IMR-90 (cell line): Measurements from ENCODE around the gene MFSD2B.

ENCODE experiments used
- BHLHE40 ChIP-seq: fragments of 150-350 bp; IDR thresholded peaks from 2 replicates; pipeline ENCODE4 v1.6.1; 2016; ENCODE audit warnings: mild to moderate bottlenecking, low read depth, low read length
- CHD1 ChIP-seq: IDR thresholded peaks from 2 replicates; pipeline ENCODE4 v1.6.1; 2012; ENCODE audit warnings: low read depth, low read length, improper control_type of control experiment
- CTCF ChIP-seq: conservative IDR thresholded peaks from 2 replicates; pipeline ENCODE4 v1.5.1; 2012; ENCODE audit warnings: mild to moderate bottlenecking, low read depth, low read length, improper control_type of control experiment
- FOS ChIP-seq: fragments of 150-350 bp; IDR thresholded peaks from 2 replicates; pipeline ENCODE4 v1.6.1; 2016; ENCODE audit warnings: low read depth, low read length
- MAFK ChIP-seq: IDR thresholded peaks from 2 replicates; pipeline ENCODE4 v1.6.1; 2012; ENCODE audit warnings: low read depth, low read length, improper control_type of control experiment
- MAZ ChIP-seq: IDR thresholded peaks from 2 replicates; pipeline ENCODE4 v1.6.1; 2012; ENCODE audit warnings: low read depth, mild to moderate bottlenecking, low read length, improper control_type of control experiment, moderate library complexity, borderline replicate concordance
- MXI1 ChIP-seq: IDR thresholded peaks from 2 replicates; pipeline ENCODE4 v1.6.1; 2012; ENCODE audit warnings: low read depth, mild to moderate bottlenecking, low read length, moderate library complexity, borderline replicate concordance
- NFE2L2 ChIP-seq: fragments of 150-350 bp; IDR thresholded peaks from 2 replicates; pipeline ENCODE4 v1.6.1; 2016; ENCODE audit warnings: low read depth, mild to moderate bottlenecking, low read length
- POLR2A ChIP-seq: IDR thresholded peaks from 2 replicates; pipeline ENCODE4 v1.6.1; 2012; ENCODE audit warnings: mild to moderate bottlenecking, low read depth, low read length
- RAD21 ChIP-seq: IDR thresholded peaks from 2 replicates; pipeline ENCODE4 v1.6.1; 2012; ENCODE audit warnings: low read length, improper control_type of control experiment
- RCOR1 ChIP-seq: IDR thresholded peaks from 2 replicates; pipeline ENCODE4 v1.6.1; 2012; ENCODE audit warnings: mild to moderate bottlenecking, low read length, improper control_type of control experiment; ENCODE audit not compliant: insufficient replicate concordance
- RFX5 ChIP-seq: IDR thresholded peaks from 2 replicates; pipeline ENCODE4 v1.8.0; 2012; ENCODE audit warnings: low read depth, mild to moderate bottlenecking, low read length, moderate library complexity
- SMC3 ChIP-seq: fragments of 150-350 bp; IDR thresholded peaks from 2 replicates; pipeline ENCODE4 v1.6.1; 2016; ENCODE audit warnings: low read depth, mild to moderate bottlenecking, antibody characterized with exemption, low read length, moderate library complexity
- USF2 ChIP-seq: fragments of 150-350 bp; IDR thresholded peaks from 2 replicates; pipeline ENCODE4 v1.6.1; 2017; ENCODE audit warnings: mild to moderate bottlenecking, antibody characterized with exemption, low read length, low read depth

- TF ChIP-seq CTCF = no peak
- TF ChIP-seq POLR2A = no peak
- TF ChIP-seq RFX5 = no peak
- TF ChIP-seq RCOR1 = no peak
- no peak for TF ChIP-seq BHLHE40
- TF ChIP-seq CHD1 = no peak
- TF ChIP-seq MAFK = no peak
- no peak for TF ChIP-seq USF2
- no peak for TF ChIP-seq RAD21
- TF ChIP-seq FOS = no peak
- TF ChIP-seq MXI1 = no peak
- no peak for TF ChIP-seq SMC3
- TF ChIP-seq NFE2L2 = no peak
- no peak for TF ChIP-seq MAZ
Observed at GRCh38 chr2:24047703-24048033, 37.8 kb downstream of the MFSD2B start.
